Gastroesophageal sphincter (tissue), 4 donors: ENCODE data around the gene TGFBR2. TPM values are rescaled to one million over a fixed set of nuclear protein-coding genes. Genes with fewer than 3 reads are reported as not detected.
A peak's percentile ranks its signal among the peaks of the same experiment; 100 is the strongest.

Source experiments
- ATAC-seq: fragments of 150-250 bp; one replicate; pipeline ENCODE4 v1.9.1; 2016; ENCODE audit warnings: mild to moderate bottlenecking, moderate library complexity
- H3K27ac ChIP-seq, 4 donors: fragments of 200-600 bp; sonication (generic) in 3 of 4; 1 replicate in 3 of 4; 2 replicates in 1 of 4; pipeline ENCODE4 v1.5.1; 2016 to 2019
- H3K27me3 ChIP-seq: fragments of 200-600 bp; sonication (generic); one replicate; pipeline ENCODE4 v1.5.1; 2019
- H3K36me3 ChIP-seq, 2 donors: fragments of 200-600 bp; sonication (generic); one replicate each; pipeline ENCODE4 v1.5.1; 2019; ENCODE audit warnings: control low read depth in 1 of 2
- H3K4me1 ChIP-seq, 3 donors: fragments of 200-600 bp; sonication (generic); 1 replicate in 2 of 3; 2 replicates in 1 of 3; pipeline ENCODE4 v1.5.1; 2016 to 2019; ENCODE audit warnings: control low read depth in 2 of 3
- H3K4me3 ChIP-seq, 2 donors: fragments of 200-600 bp; sonication (generic); one replicate each; pipeline ENCODE4 v1.5.1; 2019; ENCODE audit warnings: mild to moderate bottlenecking in 1 of 2, moderate library complexity in 1 of 2
- H3K9me3 ChIP-seq, 3 donors: fragments of 200-600 bp; sonication (generic); one replicate each; pipeline ENCODE4 v1.5.1; 2017 to 2019; ENCODE audit warnings: control low read depth in 2 of 3
- EP300 ChIP-seq: sonication (generic); formaldehyde crosslinking; IDR thresholded peaks from one replicate; pipeline ENCODE4 v1.6.1; 2017; ENCODE audit warnings: antibody characterized with exemption, mild to moderate bottlenecking
- POLR2A ChIP-seq, 2 donors: fragments of 450-650 bp; IDR thresholded peaks; one replicate each; pipeline ENCODE4 v1.6.1; 2017; ENCODE audit warnings: antibody characterized with exemption in 2 of 2, mild to moderate bottlenecking in 2 of 2, moderate library complexity in 1 of 2
- POLR2AphosphoS5 ChIP-seq: sonication (generic); formaldehyde crosslinking; IDR thresholded peaks from one replicate; pipeline ENCODE4 v1.6.1; 2017; ENCODE audit warnings: antibody characterized with exemption
- WGBS, 2 donors: methylation state at CpG; one replicate each; pipeline ENCODE4 v1.1.5; 2018; ENCODE audit warnings: low coverage in 1 of 2; 5-methylcytosine and 5-hydroxymethylcytosine counted together
- total RNA-seq, 4 donors: library from RNA; depleted of rRNA; stranded (reverse); fragments of >200 nt; gene quantifications; one replicate each; pipeline ENCODE4 v1.1.0, GENCODE V29; 2016
- TF ChIP-seq, protein P1 (sequence below), 4 experiments: fragments of 200-600 bp in 2 of 4; fragments of 450-650 bp in 2 of 4; sonication (generic) in 1 of 4; IDR thresholded peaks; one replicate each; pipeline ENCODE4 v1.5.1; 2017 to 2019; ENCODE audit warnings: antibody characterized with exemption in 4 of 4, mild to moderate bottlenecking in 2 of 4, moderate library complexity in 2 of 4

Gene TGFBR2
- 100 to 1,000 TPM; 174 to 297 (median 231) TPM for total RNA-seq

DNA sequence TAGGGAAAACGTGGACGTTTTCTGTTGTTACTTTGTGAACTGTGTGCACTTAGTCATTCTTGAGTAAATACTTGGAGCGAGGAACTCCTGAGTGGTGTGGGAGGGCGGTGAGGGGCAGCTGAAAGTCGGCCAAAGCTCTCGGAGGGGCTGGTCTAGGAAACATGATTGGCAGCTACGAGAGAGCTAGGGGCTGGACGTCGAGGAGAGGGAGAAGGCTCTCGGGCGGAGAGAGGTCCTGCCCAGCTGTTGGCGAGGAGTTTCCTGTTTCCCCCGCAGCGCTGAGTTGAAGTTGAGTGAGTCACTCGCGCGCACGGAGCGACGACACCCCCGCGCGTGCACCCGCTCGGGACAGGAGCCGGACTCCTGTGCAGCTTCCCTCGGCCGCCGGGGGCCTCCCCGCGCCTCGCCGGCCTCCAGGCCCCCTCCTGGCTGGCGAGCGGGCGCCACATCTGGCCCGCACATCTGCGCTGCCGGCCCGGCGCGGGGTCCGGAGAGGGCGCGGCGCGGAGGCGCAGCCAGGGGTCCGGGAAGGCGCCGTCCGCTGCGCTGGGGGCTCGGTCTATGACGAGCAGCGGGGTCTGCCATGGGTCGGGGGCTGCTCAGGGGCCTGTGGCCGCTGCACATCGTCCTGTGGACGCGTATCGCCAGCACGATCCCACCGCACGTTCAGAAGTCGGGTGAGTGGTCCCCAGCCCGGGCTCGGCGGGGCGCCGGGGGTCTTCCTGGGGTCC is at the start of gene TGFBR2:
TSS of gene TGFBR2 (plus strand) at position 301 of the 731 bp plus-strand sequence. CDS start at position 584, 283 bp downstream.
- ATAC-seq: peak; percentile 96
- Histone ChIP-seq H3K27me3 (no peaks in the 10 kb centered on the region), H3K36me3 (no peaks in the 10 kb centered on the region), H3K4me3 (peak within 1 kb of the TSS; percentile 88 to 99), H3K4me1 (peaks cover 6 to 50% (median 7%) of the 10 kb centered on the region in 3 donors), H3K27ac (peak within 1 kb of the TSS; percentile 97 to 100 (median 98)), H3K9me3 (no peaks in the 10 kb centered on the region)
- 0% methylated on average over 6 to 11 of the region's 71 CpGs for WGBS, 2 donors
- TF ChIP-seq POLR2A (IDR thresholded peaks at IDR 0.05) (peak; percentile 89 to 90), EP300 (no peak), POLR2AphosphoS5 (peak; percentile 94)
- TF ChIP-seq, protein P1, sequence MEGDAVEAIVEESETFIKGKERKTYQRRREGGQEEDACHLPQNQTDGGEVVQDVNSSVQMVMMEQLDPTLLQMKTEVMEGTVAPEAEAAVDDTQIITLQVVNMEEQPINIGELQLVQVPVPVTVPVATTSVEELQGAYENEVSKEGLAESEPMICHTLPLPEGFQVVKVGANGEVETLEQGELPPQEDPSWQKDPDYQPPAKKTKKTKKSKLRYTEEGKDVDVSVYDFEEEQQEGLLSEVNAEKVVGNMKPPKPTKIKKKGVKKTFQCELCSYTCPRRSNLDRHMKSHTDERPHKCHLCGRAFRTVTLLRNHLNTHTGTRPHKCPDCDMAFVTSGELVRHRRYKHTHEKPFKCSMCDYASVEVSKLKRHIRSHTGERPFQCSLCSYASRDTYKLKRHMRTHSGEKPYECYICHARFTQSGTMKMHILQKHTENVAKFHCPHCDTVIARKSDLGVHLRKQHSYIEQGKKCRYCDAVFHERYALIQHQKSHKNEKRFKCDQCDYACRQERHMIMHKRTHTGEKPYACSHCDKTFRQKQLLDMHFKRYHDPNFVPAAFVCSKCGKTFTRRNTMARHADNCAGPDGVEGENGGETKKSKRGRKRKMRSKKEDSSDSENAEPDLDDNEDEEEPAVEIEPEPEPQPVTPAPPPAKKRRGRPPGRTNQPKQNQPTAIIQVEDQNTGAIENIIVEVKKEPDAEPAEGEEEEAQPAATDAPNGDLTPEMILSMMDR (IDR thresholded peaks at IDR 0.05): peak in 3 of 4 experiments; percentile 47 to 76 (median 73)

DNA sequence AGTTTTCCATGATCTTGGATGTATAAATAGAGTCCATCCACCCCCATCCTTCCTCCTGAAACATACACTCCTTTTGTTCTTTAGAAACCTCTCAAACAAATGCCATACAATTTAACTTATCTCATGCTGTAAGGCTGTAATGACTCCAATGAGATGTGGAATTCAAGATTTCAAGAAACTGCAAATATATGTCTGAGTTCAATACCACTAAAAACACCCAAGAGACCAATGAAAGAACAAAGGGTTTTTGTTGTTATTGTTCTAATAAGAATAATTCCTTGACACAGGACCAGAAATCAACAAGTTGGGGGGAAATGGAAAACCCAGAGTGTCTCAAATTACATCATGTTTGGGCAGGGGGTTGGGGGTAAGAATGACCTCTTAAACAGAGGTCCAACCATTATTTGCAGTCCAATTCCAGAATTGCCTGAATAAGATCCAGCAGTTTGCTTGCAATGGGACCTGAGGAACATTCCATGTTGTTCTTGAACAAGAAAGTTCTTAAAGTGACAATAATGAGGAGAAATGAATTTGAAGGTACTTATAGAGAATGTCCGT is 48.6 kb upstream of the TGFBR2 start:
- Histone ChIP-seq H3K36me3 (no peaks in the 10 kb centered on the region), H3K27me3 (no peaks in the 10 kb centered on the region), H3K4me3 (no peak overlapping the region), H3K4me1 (no peaks in the 10 kb centered on the region), H3K9me3 (no peaks in the 10 kb centered on the region), H3K27ac (no peak overlapping the region)
- no peak for TF ChIP-seq POLR2A (IDR thresholded peaks at IDR 0.05)
- no peak for TF ChIP-seq EP300
- TF ChIP-seq, protein P1 (IDR thresholded peaks at IDR 0.05): no peak
- no peak for TF ChIP-seq POLR2AphosphoS5
- no peak for ATAC-seq
- 96 to 100% methylated on average over 1 of the region's 1 CpG for WGBS, 2 donors

DNA sequence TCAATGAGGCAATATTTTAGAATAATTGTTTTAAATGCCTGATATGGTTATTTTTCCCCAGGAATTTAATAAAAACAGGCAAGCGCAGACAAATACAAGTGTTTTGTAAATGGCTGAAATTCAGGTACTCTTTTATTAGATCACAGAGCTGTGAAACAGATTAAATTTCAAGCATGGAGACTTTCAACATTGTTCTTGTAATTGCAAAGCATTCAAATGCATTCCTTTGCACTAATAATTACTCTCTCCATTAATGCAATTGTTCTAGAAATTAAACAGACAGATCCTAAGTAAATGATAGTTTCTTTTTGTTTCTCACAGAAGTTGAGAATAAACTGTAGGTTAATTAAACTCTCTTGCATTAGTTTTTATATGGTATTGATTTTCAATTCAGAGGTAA is 42.4 kb upstream of the TGFBR2 start:
- Histone ChIP-seq H3K27ac (no peak overlapping the region), H3K36me3 (no peaks in the 10 kb centered on the region), H3K27me3 (no peaks in the 10 kb centered on the region), H3K9me3 (no peaks in the 10 kb centered on the region), H3K4me1 (no peaks in the 10 kb centered on the region), H3K4me3 (no peak overlapping the region)
- whole genome bisulfite sequencing, 2 donors: 100% methylated on average over 1 of the region's 1 CpG
- TF ChIP-seq, protein P1 (IDR thresholded peaks at IDR 0.05): no peak
- TF ChIP-seq POLR2AphosphoS5: no peak
- TF ChIP-seq EP300: no peak
- TF ChIP-seq POLR2A (IDR thresholded peaks at IDR 0.05): no peak
- ATAC-seq: no peak

DNA sequence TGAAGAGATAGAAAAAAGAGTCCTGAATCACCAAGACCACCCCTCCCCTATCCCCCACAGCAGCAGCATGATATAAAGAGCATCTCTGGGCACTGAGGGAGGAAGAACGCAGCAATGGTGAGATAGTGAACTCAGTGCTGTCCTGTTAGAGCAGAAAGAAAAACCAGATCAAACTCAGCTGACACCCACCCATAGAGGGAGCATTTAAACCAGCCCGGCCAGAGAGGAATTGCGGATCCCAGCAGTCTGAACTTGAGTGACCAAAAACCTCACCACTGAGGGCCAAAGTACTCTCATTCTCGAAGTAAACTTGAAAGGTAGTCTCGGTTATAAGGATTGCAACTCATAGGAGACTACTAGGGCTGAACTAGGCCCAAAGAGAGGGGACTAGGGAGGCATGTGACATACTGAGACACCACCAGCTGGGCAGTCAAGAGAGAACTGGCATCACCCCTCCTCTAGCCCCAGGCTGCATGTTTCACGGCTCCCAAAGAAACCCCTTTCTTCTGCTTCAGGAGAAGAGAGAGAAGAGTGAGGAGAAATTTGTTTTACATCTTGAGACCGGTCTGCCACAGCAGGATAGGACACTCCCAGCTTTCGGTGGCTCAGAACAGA is 39.2 kb upstream of the TGFBR2 start:
- no peak overlapping the region for H3K4me3 ChIP-seq
- ATAC-seq: no peak
- no peaks in the 10 kb centered on the region for H3K27me3 ChIP-seq
- H3K27ac ChIP-seq: no peak overlapping the region
- H3K4me1 ChIP-seq: no peaks in the 10 kb centered on the region
- no peaks in the 10 kb centered on the region for H3K36me3 ChIP-seq
- H3K9me3 ChIP-seq: no peaks in the 10 kb centered on the region
- 91 to 97% methylated on average over 5 to 6 of the region's 8 CpGs for WGBS, 2 donors
- TF ChIP-seq EP300 (no peak), POLR2AphosphoS5 (no peak), POLR2A (IDR thresholded peaks at IDR 0.05) (no peak)
- TF ChIP-seq, protein P1 (IDR thresholded peaks at IDR 0.05): no peak
